Measurements from ENCODE around the gene FOXP1.

DNA sequence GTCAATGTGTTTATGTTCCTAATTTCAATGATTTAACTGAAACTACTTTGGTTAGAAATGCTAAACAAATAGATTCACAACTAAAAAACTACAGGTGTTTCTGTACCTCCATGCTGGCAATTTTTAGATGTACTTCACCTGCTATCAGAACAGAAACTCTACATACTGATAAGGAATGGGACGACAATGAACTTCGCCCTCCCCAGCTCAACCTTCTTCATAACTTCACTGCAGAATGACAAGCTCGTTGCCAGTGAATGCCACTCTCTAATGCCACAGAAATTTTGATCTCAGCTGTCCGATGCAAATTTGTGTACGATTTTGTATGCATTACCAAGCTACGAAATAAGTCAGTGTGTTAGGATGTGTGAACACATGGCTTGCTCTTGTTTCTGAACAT is 133.4 kb downstream of the FOXP1 start:
- TF ChIP-seq POLR2A (IDR thresholded peaks at IDR 0.05): no peak
- TF ChIP-seq, protein P1, sequence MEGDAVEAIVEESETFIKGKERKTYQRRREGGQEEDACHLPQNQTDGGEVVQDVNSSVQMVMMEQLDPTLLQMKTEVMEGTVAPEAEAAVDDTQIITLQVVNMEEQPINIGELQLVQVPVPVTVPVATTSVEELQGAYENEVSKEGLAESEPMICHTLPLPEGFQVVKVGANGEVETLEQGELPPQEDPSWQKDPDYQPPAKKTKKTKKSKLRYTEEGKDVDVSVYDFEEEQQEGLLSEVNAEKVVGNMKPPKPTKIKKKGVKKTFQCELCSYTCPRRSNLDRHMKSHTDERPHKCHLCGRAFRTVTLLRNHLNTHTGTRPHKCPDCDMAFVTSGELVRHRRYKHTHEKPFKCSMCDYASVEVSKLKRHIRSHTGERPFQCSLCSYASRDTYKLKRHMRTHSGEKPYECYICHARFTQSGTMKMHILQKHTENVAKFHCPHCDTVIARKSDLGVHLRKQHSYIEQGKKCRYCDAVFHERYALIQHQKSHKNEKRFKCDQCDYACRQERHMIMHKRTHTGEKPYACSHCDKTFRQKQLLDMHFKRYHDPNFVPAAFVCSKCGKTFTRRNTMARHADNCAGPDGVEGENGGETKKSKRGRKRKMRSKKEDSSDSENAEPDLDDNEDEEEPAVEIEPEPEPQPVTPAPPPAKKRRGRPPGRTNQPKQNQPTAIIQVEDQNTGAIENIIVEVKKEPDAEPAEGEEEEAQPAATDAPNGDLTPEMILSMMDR (IDR thresholded peaks at IDR 0.05): no peak

Data from uterus (tissue), 2 donors.